Measurements from ENCODE around the gene IL20RB. TPM values are rescaled to one million over a fixed set of nuclear protein-coding genes. Genes with fewer than 3 reads are reported as not detected.

IL20RB gene
- total RNA-seq, 1 experiment from 2014 or later, result 7.2 TPM

- DNase-seq, result no peak
- TF ChIP-seq CTCF (conservative IDR thresholded peaks at IDR 0.05) (no peak), EZH2 (IDR thresholded peaks at IDR 0.05; ENCODE audit: low read depth) (no peak)
- Histone ChIP-seq H4K20me1 (ENCODE audit: insufficient read depth) (peaks cover 5% of the 10 kb centered on the region; the same call in 1 of the 2 replicates), H3K27me3 (ENCODE audit: insufficient read depth, low read depth) (no peaks in the 10 kb centered on the region), H3K36me3 (ENCODE audit: low read depth) (peaks cover 8% of the 10 kb centered on the region; the same call in 1 of the 2 replicates), H3K9me2 (ENCODE audit: insufficient read depth) (no peaks in the 10 kb centered on the region), H3K79me2 (ENCODE audit: low read depth) (peaks cover 86% of the 10 kb centered on the region), H3K4me2 (no peak overlapping the region), H3K4me3 (no peak overlapping the region), H2AFZ (no peak overlapping the region), H3K27ac (no peak overlapping the region), H3F3A (ENCODE audit: insufficient read depth, low read depth) (no peaks in the 10 kb centered on the region; the same call in 1 of the 2 replicates), H3K9me3 (ENCODE audit: insufficient read depth, low read depth) (no peaks in the 10 kb centered on the region), H3K4me1 (replicated peaks; ENCODE audit: insufficient read depth) (no peaks in the 10 kb centered on the region)
- intact Hi-C loops (cut with micrococcal nuclease; ENCODE audit: unreplicated experiment), result no loop called here
- BruUV-seq (replicated peaks), result no TSS peak
- POLR2A ChIA-PET (ENCODE audit: unreplicated experiment), result interaction anchor here (0.6 kb wide), 1 partner anchor 42 kb away, joined by 5 read pairs; no protein-coding TSS in a partner anchor
- CTCF ChIA-PET, result no interaction called here
Measured at GRCh38 chr3:136910697-136911096, 47.1 kb upstream of the IL20RB start.

- H2AFZ ChIP-seq, result no peak overlapping the region
- BruUV-seq (replicated peaks), result no TSS peak
- CTCF ChIA-PET, result no interaction called here
Measured at GRCh38 chr3:136913168-136913567, 44.6 kb upstream of the IL20RB start.

GRCh38 chr3:136914739-136915138 lies 43.0 kb upstream of the IL20RB start:
- H3K27me3 ChIP-seq (ENCODE audit: insufficient read depth, low read depth), result no peaks in the 10 kb centered on the region
- intact Hi-C loops (cut with micrococcal nuclease; ENCODE audit: unreplicated experiment), result no loop called here
- no TSS peak for BruUV-seq (replicated peaks)
- H3K36me3 ChIP-seq (ENCODE audit: low read depth), result peaks cover 8% of the 10 kb centered on the region; the same call in 1 of the 2 replicates
- no peaks in the 10 kb centered on the region for H3K9me3 ChIP-seq (ENCODE audit: insufficient read depth, low read depth)
- no peaks in the 10 kb centered on the region for H3K4me1 ChIP-seq (replicated peaks; ENCODE audit: insufficient read depth)
- 0 out of 2 replicates have a peak, but pooled peaks cover 2% of the 10 kb centered on the region for H4K20me1 ChIP-seq (ENCODE audit: insufficient read depth)
- no peak overlapping the region for H3K27ac ChIP-seq
- no peak overlapping the region for H3K4me3 ChIP-seq
- H3K9me2 ChIP-seq (ENCODE audit: insufficient read depth), result no peaks in the 10 kb centered on the region
- peaks cover 4% of the 10 kb centered on the region; the same call in 1 of the 2 replicates for H3F3A ChIP-seq (ENCODE audit: insufficient read depth, low read depth)
- ChIA-PET CTCF (no interaction called here), POLR2A (ENCODE audit: unreplicated experiment) (no interaction called here)
- no peak overlapping the region for H2AFZ ChIP-seq
- no peak for DNase-seq
- peaks cover 90% of the 10 kb centered on the region for H3K79me2 ChIP-seq (ENCODE audit: low read depth)
- TF ChIP-seq CTCF (conservative IDR thresholded peaks at IDR 0.05), result no peak
- TF ChIP-seq EZH2 (IDR thresholded peaks at IDR 0.05; ENCODE audit: low read depth), result no peak
- H3K4me2 ChIP-seq, result no peak overlapping the region

More at GRCh38 chr3:136913168-136913567, 44.6 kb upstream of the IL20RB start:
- H3K4me3 ChIP-seq, result no peak overlapping the region
- POLR2A ChIA-PET (ENCODE audit: unreplicated experiment), result no interaction called here
- TF ChIP-seq CTCF (conservative IDR thresholded peaks at IDR 0.05), result no peak
- TF ChIP-seq EZH2 (IDR thresholded peaks at IDR 0.05; ENCODE audit: low read depth), result no peak
- no peaks in the 10 kb centered on the region for H3K27me3 ChIP-seq (ENCODE audit: insufficient read depth, low read depth)
- no peaks in the 10 kb centered on the region for H3K4me1 ChIP-seq (replicated peaks; ENCODE audit: insufficient read depth)
- no peak for DNase-seq
- H4K20me1 ChIP-seq (ENCODE audit: insufficient read depth), result 0 out of 2 replicates have a peak, but pooled peaks cover 2% of the 10 kb centered on the region
- no peak overlapping the region for H3K27ac ChIP-seq
- peaks cover 4% of the 10 kb centered on the region; the same call in 1 of the 2 replicates for H3F3A ChIP-seq (ENCODE audit: insufficient read depth, low read depth)
- no peaks in the 10 kb centered on the region for H3K9me2 ChIP-seq (ENCODE audit: insufficient read depth)
- peaks cover 84% of the 10 kb centered on the region for H3K79me2 ChIP-seq (ENCODE audit: low read depth)
- peaks cover 8% of the 10 kb centered on the region; the same call in 1 of the 2 replicates for H3K36me3 ChIP-seq (ENCODE audit: low read depth)
- H3K9me3 ChIP-seq (ENCODE audit: insufficient read depth, low read depth), result no peaks in the 10 kb centered on the region
- H3K4me2 ChIP-seq, result no peak overlapping the region
- intact Hi-C loops (cut with micrococcal nuclease; ENCODE audit: unreplicated experiment), result no loop called here
